H9 (cell line): Measurements from ENCODE around the gene SYTL1. TPM values are rescaled to one million over a fixed set of nuclear protein-coding genes. Genes with fewer than 3 reads are reported as not detected.

Experiments used
- DNase-seq: peaks from one replicate; pipeline ENCODE4 v3.0.0-alpha.2; 2017
- H2AFZ ChIP-seq: one replicate; pipeline ENCODE4 v1.6.1; 2013; ENCODE audit warnings: mild to moderate bottlenecking, low read length, control low read depth, moderate library complexity
- H2AK5ac ChIP-seq: 2 replicates; pipeline ENCODE4 v1.6.1; 2013; ENCODE audit warnings: low read length, control low read depth, mixed read lengths; ENCODE audit not compliant: insufficient read length
- H2BK120ac ChIP-seq: one replicate; pipeline ENCODE4 v1.6.1; 2013; ENCODE audit warnings: low read depth, mild to moderate bottlenecking, low read length, control low read depth, inconsistent platforms; ENCODE audit not compliant: poor library complexity, severe bottlenecking
- H2BK12ac ChIP-seq: 2 replicates; pipeline ENCODE4 v1.6.1; 2013; ENCODE audit warnings: low read length, control low read depth, mixed read lengths, low read depth; ENCODE audit not compliant: insufficient read length
- H2BK15ac ChIP-seq: 2 replicates; pipeline ENCODE4 v1.6.1; 2013; ENCODE audit warnings: low read depth, low read length, control low read depth
- H2BK20ac ChIP-seq: one replicate; pipeline ENCODE4 v1.6.1; 2013; ENCODE audit warnings: low read depth, mild to moderate bottlenecking, low read length, control low read depth, inconsistent platforms; ENCODE audit not compliant: poor library complexity, severe bottlenecking
- H2BK5ac ChIP-seq: 2 replicates; pipeline ENCODE4 v1.6.1; 2013; ENCODE audit warnings: low read length, control low read depth, mixed read lengths; ENCODE audit not compliant: insufficient read length
- H3K14ac ChIP-seq: 2 replicates; pipeline ENCODE4 v1.6.1; 2013; ENCODE audit warnings: low read length, control low read depth; ENCODE audit not compliant: insufficient read depth
- H3K18ac ChIP-seq: 2 replicates; pipeline ENCODE4 v1.6.1; 2013; ENCODE audit warnings: low read depth, mild to moderate bottlenecking, mixed read lengths, low read length, control low read depth; ENCODE audit not compliant: insufficient read length
- H3K23ac ChIP-seq: 2 replicates; pipeline ENCODE4 v1.6.1; 2013; ENCODE audit warnings: low read length, control low read depth, mixed read lengths, low read depth; ENCODE audit not compliant: insufficient read length
- H3K23me2 ChIP-seq: 2 replicates; pipeline ENCODE4 v1.6.1; 2013; ENCODE audit warnings: low read depth, mild to moderate bottlenecking, mixed read lengths, low read length, control low read depth; ENCODE audit not compliant: insufficient read length, poor library complexity, severe bottlenecking
- H3K27ac ChIP-seq: 2 replicates; pipeline ENCODE4 v1.5.1; 2013; ENCODE audit warnings: low read length, control low read depth, mixed read lengths, low read depth; ENCODE audit not compliant: insufficient read length
- H3K27me3 ChIP-seq: 2 replicates; pipeline ENCODE4 v1.6.1; 2013; ENCODE audit warnings: low read length, control low read depth, inconsistent platforms; ENCODE audit not compliant: insufficient read depth
- H3K4ac ChIP-seq: 2 replicates; pipeline ENCODE4 v1.6.1; 2013; ENCODE audit warnings: low read depth, mild to moderate bottlenecking, control low read depth, inconsistent platforms, low read length, moderate library complexity
- H3K4me1 ChIP-seq: 2 replicates; pipeline ENCODE4 v1.6.1; 2013; ENCODE audit warnings: low read length, control low read depth, inconsistent platforms; ENCODE audit not compliant: insufficient read depth
- H3K4me2 ChIP-seq: 2 replicates; pipeline ENCODE4 v1.6.1; 2013; ENCODE audit warnings: low read length, control low read depth, mixed read lengths; ENCODE audit not compliant: insufficient read length, insufficient read depth
- H3K56ac ChIP-seq: 2 replicates; pipeline ENCODE4 v1.6.1; 2013; ENCODE audit warnings: low read depth, mild to moderate bottlenecking, mixed read lengths, low read length, control low read depth; ENCODE audit not compliant: insufficient read length
- H3K79me1 ChIP-seq: 2 replicates; pipeline ENCODE4 v1.6.1; 2013; ENCODE audit warnings: low read depth, mild to moderate bottlenecking, moderate library complexity, low read length, control low read depth, inconsistent platforms; ENCODE audit not compliant: insufficient read depth, poor library complexity, severe bottlenecking
- H3K79me2 ChIP-seq: 2 replicates; pipeline ENCODE4 v1.6.1; 2013; ENCODE audit warnings: low read length, control low read depth, inconsistent platforms; ENCODE audit not compliant: insufficient read depth
- H3K9ac ChIP-seq: 2 replicates; pipeline ENCODE4 v1.6.1; 2013; ENCODE audit warnings: low read length, control low read depth, mixed read lengths; ENCODE audit not compliant: insufficient read length; ENCODE audit errors: extremely low read depth
- H3K9me3 ChIP-seq: one replicate; pipeline ENCODE4 v1.6.1; 2013; ENCODE audit warnings: low read depth, low read length, inconsistent platforms; ENCODE audit not compliant: control insufficient read depth
- H3T11ph ChIP-seq: one replicate; pipeline ENCODE4 v1.6.1; 2013; ENCODE audit warnings: mild to moderate bottlenecking, low read length, control low read depth, inconsistent platforms
- H4K20me1 ChIP-seq: one replicate; pipeline ENCODE4 v1.6.1; 2013; ENCODE audit not compliant: control insufficient read depth, insufficient read length, insufficient read depth
- H4K5ac ChIP-seq: 2 replicates; pipeline ENCODE4 v1.6.1; 2013; ENCODE audit warnings: low read depth, mild to moderate bottlenecking, mixed read lengths, low read length, control low read depth; ENCODE audit not compliant: insufficient read length
- H4K8ac ChIP-seq: replicated peaks from 2 replicates; pipeline ENCODE4 v1.6.1; 2013; ENCODE audit warnings: low read length, control low read depth, mixed read lengths, low read depth; ENCODE audit not compliant: insufficient read length
- H4K91ac ChIP-seq: 2 replicates; pipeline ENCODE4 v1.6.1; 2013; ENCODE audit warnings: low read depth, mild to moderate bottlenecking, moderate library complexity, mixed read lengths, low read length, control low read depth; ENCODE audit not compliant: insufficient read length
- H3K27ac Mint-ChIP-seq, 3 experiments: 2 replicates in 2 of 3; 3 replicates in 1 of 3; pipeline ENCODE4 v1.8.0; 2020 to 2021; ENCODE audit warnings: mixed read lengths in 3 of 3, mild to moderate bottlenecking in 1 of 3, moderate library complexity in 1 of 3
- H3K27me3 Mint-ChIP-seq: 2 replicates; pipeline ENCODE4 v1.8.0; 2021; ENCODE audit warnings: low read depth, mild to moderate bottlenecking, moderate library complexity, mixed read lengths
- H3K36me3 Mint-ChIP-seq, 3 experiments: 2 replicates in 2 of 3; 3 replicates in 1 of 3; pipeline ENCODE4 v1.8.0; 2020 to 2021; ENCODE audit warnings: low read depth in 3 of 3, mixed read lengths in 3 of 3; ENCODE audit not compliant: insufficient read depth in 1 of 3
- H3K4me1 Mint-ChIP-seq, 2 experiments: 2 replicates each; pipeline ENCODE4 v1.8.0; 2020; ENCODE audit warnings: mixed read lengths in 2 of 2
- H3K4me3 Mint-ChIP-seq, 2 experiments: 2 replicates in 1 of 2; 3 replicates in 1 of 2; pipeline ENCODE4 v1.8.0; 2020 to 2021; ENCODE audit warnings: mild to moderate bottlenecking in 2 of 2, mixed read lengths in 2 of 2, moderate library complexity in 1 of 2
- H3K9me3 Mint-ChIP-seq, 2 experiments: 2 replicates in 1 of 2; 3 replicates in 1 of 2; pipeline ENCODE4 v1.8.0; 2020; ENCODE audit warnings: mild to moderate bottlenecking in 2 of 2, mixed read lengths in 2 of 2, moderate library complexity in 1 of 2
- WGBS: extraction: QIAGEN DNeasy Blood & Tissue Kit; methylation state at CpG from one replicate; pipeline ENCODE4 v1.1.7; 2013; ENCODE audit warnings: missing lambda C conversion rate, low lambda C conversion rate, mixed read lengths; ENCODE audit not compliant: insufficient read length; ENCODE audit errors: extremely low coverage; 5-methylcytosine and 5-hydroxymethylcytosine counted together
- total RNA-seq: library from RNA; stranded (reverse); gene quantifications from 2 replicates; pipeline ENCODE4 v1.2.1, GENCODE V29; 2021
- TF ChIP-seq, protein P1 (sequence below): fragments of 200-600 bp; sonication (generic); conservative IDR thresholded peaks from 3 replicates; pipeline ENCODE4 v1.8.0; 2021; ENCODE audit warnings: antibody characterized with exemption, mild to moderate bottlenecking

The SYTL1 gene
- total RNA-seq, 1 experiment from 2014 or later, result 12.0 TPM

GRCh38 chr1:27321813-27322568, 19.8 kb upstream of the SYTL1 start, which contains the start of gene TMEM222:
Gene TMEM222 (plus strand): TSS chr1:27322163. CDS start chr1:27322198, 35 bp downstream.
- H3K56ac ChIP-seq, result no peak within 1 kb of the TSS
- H3K23ac ChIP-seq, result no peak within 1 kb of the TSS
- no peaks in the 10 kb centered on the region for H3K9me3 ChIP-seq
- H3K4me3 Mint-ChIP-seq, result peak within 1 kb of the TSS; percentile 96 to 99
- no peak within 1 kb of the TSS for H2AK5ac ChIP-seq
- H2BK20ac ChIP-seq, result no peak within 1 kb of the TSS
- no peak within 1 kb of the TSS for H4K8ac ChIP-seq
- peaks cover 10 to 26% (median 20%) of the 10 kb centered on the region in 3 experiments; a peak in 6 of 7 replicates for H3K36me3 Mint-ChIP-seq
- no peaks in the 10 kb centered on the region; the same call in 1 of the 2 replicates for H3K27me3 ChIP-seq
- H3K9ac ChIP-seq, result peak within 1 kb of the TSS; percentile 98
- peak within 1 kb of the TSS; percentile 94 to 98 (median 97) for H3K27ac Mint-ChIP-seq
- peak within 1 kb of the TSS; percentile 74; the same call in 1 of the 2 replicates for H3K14ac ChIP-seq
- H3T11ph ChIP-seq, result no peak within 1 kb of the TSS
- H4K5ac ChIP-seq, result no peak within 1 kb of the TSS
- H3K9me3 Mint-ChIP-seq, result no peaks in the 10 kb centered on the region
- peak within 1 kb of the TSS; percentile 95 for H3K4me2 ChIP-seq
- no peaks in the 10 kb centered on the region for H3K4me1 ChIP-seq
- no peak within 1 kb of the TSS for H4K91ac ChIP-seq
- H4K20me1 ChIP-seq, result no peaks in the 10 kb centered on the region
- H2BK120ac ChIP-seq, result no peak within 1 kb of the TSS
- H3K23me2 ChIP-seq, result peaks cover 10% of the 10 kb centered on the region
- TF ChIP-seq, protein P1, sequence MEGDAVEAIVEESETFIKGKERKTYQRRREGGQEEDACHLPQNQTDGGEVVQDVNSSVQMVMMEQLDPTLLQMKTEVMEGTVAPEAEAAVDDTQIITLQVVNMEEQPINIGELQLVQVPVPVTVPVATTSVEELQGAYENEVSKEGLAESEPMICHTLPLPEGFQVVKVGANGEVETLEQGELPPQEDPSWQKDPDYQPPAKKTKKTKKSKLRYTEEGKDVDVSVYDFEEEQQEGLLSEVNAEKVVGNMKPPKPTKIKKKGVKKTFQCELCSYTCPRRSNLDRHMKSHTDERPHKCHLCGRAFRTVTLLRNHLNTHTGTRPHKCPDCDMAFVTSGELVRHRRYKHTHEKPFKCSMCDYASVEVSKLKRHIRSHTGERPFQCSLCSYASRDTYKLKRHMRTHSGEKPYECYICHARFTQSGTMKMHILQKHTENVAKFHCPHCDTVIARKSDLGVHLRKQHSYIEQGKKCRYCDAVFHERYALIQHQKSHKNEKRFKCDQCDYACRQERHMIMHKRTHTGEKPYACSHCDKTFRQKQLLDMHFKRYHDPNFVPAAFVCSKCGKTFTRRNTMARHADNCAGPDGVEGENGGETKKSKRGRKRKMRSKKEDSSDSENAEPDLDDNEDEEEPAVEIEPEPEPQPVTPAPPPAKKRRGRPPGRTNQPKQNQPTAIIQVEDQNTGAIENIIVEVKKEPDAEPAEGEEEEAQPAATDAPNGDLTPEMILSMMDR, result no peak
- peaks cover 8% of the 10 kb centered on the region; the same call in 1 of the 2 replicates for H3K79me2 ChIP-seq
- H2BK12ac ChIP-seq, result no peak within 1 kb of the TSS
- WGBS, result no CpG with 5 or more reads among the region's 67 CpGs
- H3K79me1 ChIP-seq, result no peaks in the 10 kb centered on the region
- H2BK15ac ChIP-seq, result 0 out of 2 replicates have a peak within 1 kb of the TSS, but pooled peaks have one; percentile 56
- H3K27me3 Mint-ChIP-seq, result peaks cover 1% of the 10 kb centered on the region
- peak; percentile 98 for DNase-seq
- H2AFZ ChIP-seq, result peak within 1 kb of the TSS; percentile 90
- H3K18ac ChIP-seq, result peak within 1 kb of the TSS; percentile 89
- H3K4ac ChIP-seq, result no peak within 1 kb of the TSS
- H2BK5ac ChIP-seq, result no peak within 1 kb of the TSS
- H3K27ac ChIP-seq, result no peak within 1 kb of the TSS
- H3K4me1 Mint-ChIP-seq, result peaks cover 14 to 15% of the 10 kb centered on the region in 2 experiments
